ENCODE data around the gene KRTAP5-6.
"Not testable (repeated sequence)": the region's sequence is repeated elsewhere in the genome, so short reads cannot be mapped to it uniquely, and the experiment has no call there.

The KRTAP5-6 gene

GRCh38 chr11:1661454-1662269 is 35.3 kb upstream of the KRTAP5-6 start:
- DNase-seq: not testable (repeated sequence)

DNA sequence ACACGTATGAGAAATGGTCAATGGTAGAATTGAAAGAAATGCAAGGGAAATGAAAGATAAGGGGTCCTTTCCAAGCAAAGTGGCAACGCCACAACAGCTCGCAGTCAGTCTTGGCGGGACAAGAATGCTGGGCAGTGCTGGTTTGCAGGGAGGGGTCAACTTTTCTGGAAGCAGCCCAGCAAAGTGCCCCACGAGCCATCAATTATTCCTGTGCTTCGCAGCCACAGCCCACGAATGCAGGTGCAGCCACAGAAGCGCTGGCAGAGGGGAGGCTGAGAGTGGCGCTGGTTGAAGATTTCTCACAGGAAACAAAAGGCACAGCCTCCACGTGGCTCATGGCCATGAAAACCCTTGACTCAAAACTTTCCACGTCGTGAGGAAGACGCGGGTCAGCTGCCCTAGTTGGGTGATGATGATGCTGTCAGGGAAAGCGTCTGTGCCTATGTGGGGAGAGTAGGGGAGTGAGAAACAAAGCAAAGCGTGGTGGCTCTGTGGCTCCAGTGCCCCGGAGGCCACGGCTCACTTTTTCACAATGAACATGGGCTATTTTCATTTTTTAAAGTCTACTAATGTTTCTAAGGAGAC is 34.2 kb upstream of the KRTAP5-6 start:
- DNase-seq: not testable (repeated sequence)

DNA sequence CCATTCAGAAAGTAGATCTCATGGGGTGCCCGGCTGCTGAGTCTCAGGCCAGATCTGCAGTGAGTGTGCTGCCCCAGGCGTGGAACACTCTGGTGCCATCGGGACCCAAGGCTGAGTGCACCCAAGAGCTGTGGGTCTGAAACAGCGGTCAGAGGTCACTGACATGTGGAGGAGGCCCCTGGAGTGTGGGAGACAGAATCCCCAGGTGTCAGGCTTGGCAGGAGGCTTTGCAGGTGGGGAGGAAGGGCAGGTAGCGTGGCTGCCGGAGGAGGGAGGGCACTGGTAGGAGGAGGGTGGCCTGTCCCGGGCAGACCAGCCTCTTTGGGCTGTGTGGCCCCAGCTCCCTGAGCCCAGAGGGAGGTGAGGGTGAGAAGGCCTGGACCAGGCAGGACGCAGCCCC is 31.7 kb upstream of the KRTAP5-6 start:
- no peak for DNase-seq

- DNase-seq: no peak
Measured at GRCh38 chr11:1667121-1667850, 29.7 kb upstream of the KRTAP5-6 start.

DNA sequence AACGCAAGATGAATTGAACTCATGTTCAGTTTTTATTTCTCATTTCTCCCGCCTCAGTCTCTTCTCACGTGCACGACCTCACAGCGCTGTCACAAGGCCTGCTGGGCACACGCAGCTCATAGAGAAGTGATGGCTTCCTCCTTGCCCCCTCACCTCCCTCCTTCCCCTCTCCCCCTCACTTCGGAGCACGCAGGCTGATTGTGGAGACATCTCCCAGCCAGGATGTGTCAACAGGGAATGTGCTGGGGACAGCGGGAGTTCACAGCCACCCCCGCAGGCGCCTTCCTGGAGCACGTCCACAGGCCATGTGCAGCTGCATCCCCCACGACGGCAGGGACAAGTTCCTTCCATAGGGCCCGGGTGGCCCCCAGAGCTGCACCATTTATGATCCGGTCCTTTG is 29.1 kb upstream of the KRTAP5-6 start:
- DNase-seq: no peak

DNA sequence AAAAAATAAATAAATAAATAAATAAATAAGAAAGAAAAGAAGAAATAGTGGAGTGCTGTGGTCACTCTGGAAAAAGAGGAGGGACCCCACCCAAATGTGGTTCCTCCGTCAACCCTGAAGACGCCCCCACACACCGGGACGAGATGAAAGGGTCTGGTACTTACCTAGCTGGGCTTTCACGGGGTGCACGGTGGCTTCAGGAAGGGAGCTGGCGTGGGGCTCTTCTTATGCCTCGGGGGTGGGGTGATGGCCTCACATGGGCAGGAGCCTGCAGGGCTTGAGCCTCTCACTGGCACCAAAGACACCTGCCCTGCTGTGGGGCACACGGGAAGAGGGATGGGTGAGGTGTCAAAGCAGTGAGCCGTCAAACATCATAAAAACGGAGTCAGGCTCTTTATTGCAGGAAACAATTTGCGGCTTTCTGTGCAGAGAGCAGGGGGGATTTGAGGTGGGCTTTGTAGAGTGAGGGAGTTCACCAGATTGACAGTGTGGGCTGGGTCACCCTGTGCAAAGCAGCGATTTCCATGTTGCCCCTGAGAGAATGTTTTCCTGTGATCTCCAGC is 28.0 kb upstream of the KRTAP5-6 start:
- no peak for DNase-seq

GRCh38 chr11:1669546-1670218 is 27.3 kb upstream of the KRTAP5-6 start:
- DNase-seq: no peak

DNA sequence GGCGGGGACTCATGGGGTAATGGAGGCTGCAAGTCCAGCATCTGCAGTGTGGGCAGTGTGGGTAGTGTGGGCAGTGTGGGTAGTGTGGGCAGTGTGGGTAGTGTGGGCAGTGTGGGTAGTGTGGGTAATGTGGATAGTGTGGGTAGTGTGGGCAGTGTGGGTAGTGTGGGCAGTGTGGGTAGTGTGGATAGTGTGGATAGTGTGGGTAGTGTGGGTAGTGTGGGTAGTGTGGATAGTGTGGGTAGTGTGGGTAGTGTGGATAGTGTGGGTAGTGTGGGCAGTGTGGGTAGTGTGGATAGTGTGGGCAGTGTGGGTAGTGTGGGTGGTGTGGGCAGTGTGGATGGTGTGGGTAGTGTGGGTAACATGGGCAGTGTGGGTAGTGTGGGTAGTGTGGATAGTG is 26.5 kb upstream of the KRTAP5-6 start:
- not testable (repeated sequence) for DNase-seq

DNA sequence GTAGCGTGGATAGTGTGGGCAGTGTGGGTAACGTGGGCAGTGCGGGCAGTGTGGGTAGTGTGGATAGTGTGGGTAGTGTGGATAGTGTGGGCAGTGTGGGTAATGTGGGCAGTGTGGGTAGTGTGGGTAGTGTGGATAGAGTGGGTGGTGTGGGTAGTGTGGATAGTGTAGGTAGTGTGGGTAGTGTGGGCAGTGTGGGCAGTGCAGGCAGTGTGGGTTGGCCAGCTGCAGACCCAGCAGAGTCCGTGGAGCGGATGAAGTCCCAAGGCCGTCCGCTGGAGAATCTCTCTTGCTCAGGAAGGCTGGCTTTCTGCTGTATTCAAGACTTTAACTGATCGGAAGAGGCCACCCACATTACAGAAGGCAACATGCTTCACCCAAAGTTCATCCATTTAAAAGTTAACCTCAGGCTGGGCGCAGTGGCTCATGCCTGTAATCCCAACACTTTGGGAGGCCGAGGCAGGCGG is 26.1 kb upstream of the KRTAP5-6 start:
- DNase-seq: no peak

DNA sequence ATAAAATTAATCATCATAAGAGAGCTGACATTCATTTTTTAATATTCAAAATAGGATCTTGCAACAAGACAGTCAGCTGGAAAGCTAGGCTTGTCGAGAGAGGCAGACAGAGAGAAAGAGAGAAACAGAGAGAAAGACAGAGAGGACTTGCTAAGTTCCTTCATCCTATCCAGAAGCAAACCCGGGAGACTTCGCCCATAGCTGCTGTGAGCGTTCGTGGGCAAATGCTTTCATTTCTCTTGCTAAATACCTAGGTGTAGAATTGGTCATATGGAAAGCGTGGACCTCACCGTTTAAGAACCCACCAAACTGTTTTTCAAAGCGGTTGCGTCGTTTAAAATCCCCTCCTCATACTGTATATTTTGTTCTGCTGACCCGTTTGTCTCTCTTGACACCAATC is 25.3 kb upstream of the KRTAP5-6 start:
- DNase-seq: no peak

GRCh38 chr11:1672613-1673350 is 24.2 kb upstream of the KRTAP5-6 start:
- no peak for DNase-seq

GRCh38 chr11:1673446-1674172 is 23.4 kb upstream of the KRTAP5-6 start:
- DNase-seq: no peak

DNA sequence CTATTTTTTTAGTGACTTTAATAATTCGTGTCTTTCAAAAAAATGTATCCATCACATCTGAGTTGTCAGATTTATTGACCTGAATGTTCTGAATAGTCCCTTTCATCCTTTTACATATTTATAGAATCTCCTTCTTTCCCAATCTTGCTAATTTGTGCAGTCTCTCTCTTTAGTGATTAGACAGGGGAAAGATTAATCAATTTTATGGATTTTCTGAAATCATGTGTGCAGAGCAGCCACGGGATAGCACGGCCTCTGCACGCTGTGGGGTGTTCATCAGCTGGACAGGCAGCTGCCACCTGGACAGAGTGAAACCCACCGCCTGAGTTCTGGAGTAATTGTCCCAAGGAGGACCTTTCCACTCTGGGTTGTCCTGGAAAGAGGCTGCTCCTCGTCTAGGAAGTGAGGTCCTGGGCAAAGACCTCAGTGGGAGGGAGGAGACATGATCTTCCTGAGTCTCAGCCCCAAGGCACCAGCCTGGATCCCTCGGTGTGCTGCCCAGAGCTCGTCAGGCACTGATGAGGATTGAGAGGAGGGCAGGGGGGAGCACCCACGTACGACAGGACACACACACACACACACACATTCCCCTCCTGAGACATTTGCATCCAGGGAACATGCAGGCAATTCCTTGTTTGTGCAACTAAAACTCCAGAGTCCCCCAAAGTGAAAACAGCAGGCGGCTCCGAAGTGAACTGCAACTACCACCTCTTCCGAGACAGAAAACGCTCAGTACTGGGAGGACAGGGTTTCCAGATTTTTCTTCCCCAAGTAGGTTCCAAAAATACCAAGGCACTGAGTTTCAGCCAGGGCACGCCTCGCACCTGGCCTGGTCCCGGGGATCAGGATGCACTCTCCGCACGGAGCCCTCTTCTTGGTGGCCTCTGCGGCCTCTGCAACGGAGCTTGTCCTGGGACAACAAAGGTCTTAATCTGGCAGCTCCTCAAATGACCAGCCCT is 22.5 kb upstream of the KRTAP5-6 start:
- no peak for DNase-seq

DNA sequence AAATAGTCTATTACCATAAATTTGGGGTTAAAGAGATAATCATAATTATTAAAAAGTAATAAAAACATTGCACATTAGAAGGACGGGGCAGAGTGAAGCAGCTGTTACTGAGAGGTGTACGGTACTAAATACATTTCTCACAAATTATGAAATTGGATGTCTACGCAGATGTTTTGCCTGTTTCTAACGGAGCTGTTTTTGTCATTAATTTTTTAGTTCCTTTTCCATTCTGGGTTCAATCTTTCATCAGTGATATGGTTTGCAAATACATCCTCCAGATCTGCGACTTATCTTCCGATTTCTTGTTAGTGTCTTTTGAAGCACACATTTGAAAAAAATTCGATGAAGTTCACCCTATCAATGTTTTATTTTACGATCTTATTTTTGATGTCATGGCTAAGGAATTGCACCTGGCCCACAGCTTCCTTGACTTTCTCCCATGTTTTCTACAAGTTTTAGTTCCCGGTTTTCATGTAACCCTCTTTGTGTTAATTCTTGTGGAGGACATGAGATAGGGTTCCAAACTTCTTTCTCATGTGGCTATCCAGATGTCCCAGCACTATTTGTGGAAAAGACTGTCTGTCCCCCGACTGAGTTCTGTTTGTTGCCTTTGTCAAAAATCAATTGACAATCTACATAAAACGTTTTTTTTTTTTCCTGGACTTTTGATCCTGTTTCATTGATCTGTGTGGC is 21.3 kb upstream of the KRTAP5-6 start:
- no peak for DNase-seq

- DNase-seq: no peak
Measured at GRCh38 chr11:1676229-1676740, 20.7 kb upstream of the KRTAP5-6 start.

DNA sequence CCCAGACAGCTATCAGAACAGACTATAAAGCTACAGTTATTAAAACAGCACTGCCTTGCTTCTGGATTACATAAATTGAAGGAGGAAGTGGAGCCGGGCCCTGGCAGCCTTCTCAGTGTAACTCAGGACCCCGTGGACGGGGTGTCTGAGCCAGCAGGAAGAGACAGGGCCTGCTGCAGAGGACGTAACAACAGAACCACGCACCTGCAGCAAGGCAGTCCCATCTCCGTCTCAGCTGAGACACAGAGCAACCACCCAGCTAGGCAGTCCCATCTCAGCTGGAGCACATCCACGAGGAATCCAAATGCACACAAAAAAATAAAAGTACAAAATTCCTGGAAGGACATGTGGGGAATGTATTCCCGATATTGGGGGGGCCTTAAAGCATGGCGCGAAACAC is 17.1 kb upstream of the KRTAP5-6 start:
- no peak for DNase-seq

DNA sequence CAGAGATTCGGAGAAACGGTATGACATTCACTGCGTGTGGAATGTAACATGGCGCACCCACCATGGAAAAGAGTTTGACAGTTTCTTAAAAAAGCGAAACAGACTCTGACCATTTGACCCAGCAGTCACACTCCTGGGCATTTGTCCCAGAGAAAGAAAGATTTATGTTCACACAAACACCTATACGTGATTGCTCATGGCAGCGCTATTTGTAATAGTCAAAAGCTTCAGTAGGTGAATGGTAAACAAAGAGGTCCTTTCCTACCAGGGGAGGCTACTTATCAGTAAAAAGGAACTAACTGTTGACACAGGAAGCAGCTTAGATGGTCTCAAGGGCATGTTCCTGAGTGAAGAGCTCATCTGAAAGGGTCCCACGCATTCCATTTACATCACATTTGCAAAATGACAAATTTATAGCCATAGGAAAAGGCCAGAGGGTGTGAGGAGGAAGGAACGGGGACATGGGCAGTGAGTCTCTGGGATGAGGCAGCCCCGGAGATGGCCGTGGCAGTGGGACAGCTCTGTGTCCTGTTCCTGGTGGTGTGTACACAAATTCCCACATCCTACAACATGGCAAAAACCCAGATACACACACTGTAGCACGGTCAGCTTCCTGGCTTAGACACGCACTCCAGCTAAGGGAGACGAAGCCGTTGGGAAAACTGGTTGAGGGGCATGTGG is 14.6 kb upstream of the KRTAP5-6 start:
- peak in 1 of 2 donors; percentile 56 for DNase-seq

GRCh38 chr11:1683216-1683615 is 13.8 kb upstream of the KRTAP5-6 start:
- DNase-seq: not testable (repeated sequence)
